ENCODE measurements around the gene PPP4R2. TPM values are rescaled to one million over a fixed set of nuclear protein-coding genes. Genes with fewer than 3 reads are reported as not detected.

Gene PPP4R2
- total RNA-seq, 4 donors from 2014 or later = 39.9 to 49.6 (median 44.2) TPM

DNA sequence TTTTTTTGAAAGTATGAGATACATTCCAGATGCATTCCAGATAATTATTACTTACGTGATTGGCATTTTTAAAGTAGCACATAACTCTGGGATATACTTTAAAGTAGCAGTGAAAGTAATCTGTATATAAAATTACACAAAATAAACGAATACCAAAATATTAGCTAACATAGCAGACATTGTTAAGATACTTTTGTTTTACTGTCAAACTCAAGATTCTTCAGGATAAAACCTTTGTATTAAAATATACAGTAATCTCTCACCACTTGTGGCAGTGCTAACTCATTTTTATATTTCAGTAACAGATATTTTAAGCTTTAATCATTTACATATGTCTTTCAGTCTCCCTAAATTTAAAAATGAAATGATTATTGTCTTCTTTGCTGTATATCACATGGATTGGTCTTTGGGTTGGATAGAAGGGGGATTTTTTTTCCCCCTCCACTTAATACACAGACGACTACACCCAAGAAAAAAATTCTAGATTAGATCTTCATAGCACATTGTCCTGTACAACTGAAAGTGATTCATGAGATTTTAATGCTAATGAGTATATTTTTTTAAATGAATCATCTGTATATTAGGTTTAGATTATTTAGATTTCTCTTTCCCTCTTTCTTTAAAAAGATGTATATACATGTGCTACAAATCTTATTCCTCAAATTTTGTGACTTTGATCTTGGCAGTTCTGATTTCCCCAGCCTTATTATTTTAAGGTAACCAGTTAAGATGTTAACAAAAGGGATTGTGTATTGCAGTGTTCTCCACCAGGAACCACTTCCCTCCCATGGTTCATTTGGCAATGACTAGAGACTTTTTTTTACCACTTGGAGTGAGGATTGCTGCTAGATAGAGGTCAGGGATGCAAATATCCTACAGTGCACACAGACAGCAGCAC lies 40.3 kb downstream of the PPP4R2 start:
- peaks cover 0 to 19% (median 0%) of the 10 kb centered on the region in 4 donors for H3K4me1 ChIP-seq
- no peak overlapping the region for H3K27ac ChIP-seq
- TF ChIP-seq CTCF (IDR thresholded peaks at IDR 0.05) (no peak), POLR2A (IDR thresholded peaks at IDR 0.05) (no peak)
- no peak overlapping the region for H3K4me3 ChIP-seq
- H3K36me3 ChIP-seq = no peaks in the 10 kb centered on the region
- no peaks in the 10 kb centered on the region for H3K9me3 ChIP-seq
- no peak for DNase-seq
- no peaks in the 10 kb centered on the region for H3K27me3 ChIP-seq

DNA sequence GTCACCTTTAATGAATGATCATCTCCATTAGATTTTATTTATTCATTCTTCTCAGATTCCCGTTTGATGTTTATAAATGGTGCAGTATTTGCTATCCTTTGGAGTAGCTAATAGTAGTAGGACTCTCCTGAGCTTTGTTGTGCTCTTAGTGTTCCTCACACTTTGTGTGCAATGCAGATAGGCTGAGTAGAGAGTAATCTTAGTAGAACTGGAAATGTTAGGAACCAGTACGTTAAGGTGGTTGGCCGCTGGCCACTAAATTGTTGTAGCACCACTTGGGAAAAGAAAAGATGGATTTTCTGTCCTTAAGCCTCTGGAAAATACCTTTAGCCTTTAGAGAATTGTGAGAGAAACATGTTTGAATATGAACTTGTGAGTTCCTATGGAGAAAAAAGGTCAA lies 44.9 kb downstream of the PPP4R2 start:
- no peak for DNase-seq
- Histone ChIP-seq H3K4me1 (peaks cover 0 to 18% (median 0%) of the 10 kb centered on the region in 4 donors), H3K27ac (no peak overlapping the region), H3K9me3 (no peaks in the 10 kb centered on the region), H3K4me3 (no peak overlapping the region), H3K27me3 (no peaks in the 10 kb centered on the region), H3K36me3 (no peaks in the 10 kb centered on the region)
- no peak for TF ChIP-seq CTCF (IDR thresholded peaks at IDR 0.05)
- TF ChIP-seq POLR2A (IDR thresholded peaks at IDR 0.05) = no peak

- Histone ChIP-seq H3K27me3 (no peaks in the 10 kb centered on the region), H3K4me1 (peaks cover 0 to 8% (median 0%) of the 10 kb centered on the region in 4 donors), H3K4me3 (no peak overlapping the region), H3K9me3 (no peaks in the 10 kb centered on the region), H3K36me3 (peaks cover 0 to 9% (median 0%) of the 10 kb centered on the region in 3 donors), H3K27ac (no peak overlapping the region)
- DNase-seq = no peak
- TF ChIP-seq POLR2A (IDR thresholded peaks at IDR 0.05) (no peak), CTCF (IDR thresholded peaks at IDR 0.05) (no peak)
These were observed 46.8 kb downstream of the PPP4R2 start for GRCh38 chr3:73043414-73043813.

DNA sequence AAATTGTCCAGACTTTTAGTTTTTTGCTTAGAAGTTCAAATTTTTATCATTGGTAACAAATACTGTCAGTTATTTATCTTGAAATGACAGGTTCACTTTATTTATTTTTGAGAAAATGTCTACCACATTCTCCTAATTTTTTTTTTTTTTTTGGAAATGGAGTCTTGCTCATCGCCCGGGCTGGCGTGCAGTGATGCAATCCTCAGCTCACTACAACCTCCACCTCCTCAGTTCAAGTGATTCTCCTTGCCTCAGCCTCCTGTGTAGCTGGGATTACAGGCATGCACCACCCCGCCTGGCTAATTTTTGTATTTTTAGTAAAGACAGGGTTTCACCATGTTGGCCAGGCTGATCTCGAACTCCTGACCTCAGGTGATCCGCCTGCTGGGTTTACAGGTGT lies 48.8 kb downstream of the PPP4R2 start:
- peaks cover 0 to 8% (median 0%) of the 10 kb centered on the region in 4 donors for H3K4me1 ChIP-seq
- no peak overlapping the region for H3K27ac ChIP-seq

DNA sequence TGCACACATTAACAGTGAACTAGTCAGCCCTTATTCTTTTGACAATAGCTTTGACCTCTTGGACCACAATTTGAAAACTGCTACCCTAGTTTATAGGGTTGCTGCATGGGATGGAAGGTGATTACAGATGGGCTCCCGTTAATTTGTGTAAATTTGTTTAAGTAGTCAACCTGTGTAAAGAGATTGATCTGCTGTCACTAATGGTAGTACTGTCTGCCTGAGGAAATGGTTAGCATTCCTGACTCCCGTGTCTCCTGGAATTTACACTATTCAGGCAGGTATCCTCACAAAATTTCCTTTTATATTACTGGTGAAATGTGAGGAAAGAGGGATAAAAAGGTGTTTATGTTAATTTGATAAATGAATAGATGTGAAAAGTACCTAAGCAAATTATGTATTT lies 49.6 kb downstream of the PPP4R2 start:
- no peak overlapping the region for H3K27ac ChIP-seq
- peaks cover 0 to 8% (median 0%) of the 10 kb centered on the region in 4 donors for H3K4me1 ChIP-seq
- DNase-seq = no peak
- H3K4me3 ChIP-seq = no peak overlapping the region
- H3K9me3 ChIP-seq = no peaks in the 10 kb centered on the region
- peaks cover 0 to 13% (median 0%) of the 10 kb centered on the region in 3 donors for H3K36me3 ChIP-seq
- H3K27me3 ChIP-seq = no peaks in the 10 kb centered on the region
- TF ChIP-seq CTCF (IDR thresholded peaks at IDR 0.05) (no peak), POLR2A (IDR thresholded peaks at IDR 0.05) (no peak)

More for the DNA sequence above, 48.8 kb downstream of the PPP4R2 start:
- TF ChIP-seq CTCF (IDR thresholded peaks at IDR 0.05) (no peak), POLR2A (IDR thresholded peaks at IDR 0.05) (no peak)
- no peak for DNase-seq
- Histone ChIP-seq H3K27me3 (no peaks in the 10 kb centered on the region), H3K36me3 (peaks cover 0 to 13% (median 0%) of the 10 kb centered on the region in 3 donors), H3K9me3 (no peaks in the 10 kb centered on the region), H3K4me3 (no peak overlapping the region)
